OCI-LY1 (cell line): ENCODE data around the gene STARD9.

ENCODE experiments used
- CTCF ChIP-seq: fragments of 200-600 bp; sonication (generic), shearing (Covaris generic); IDR thresholded peaks from 2 replicates; pipeline ENCODE4 v1.5.1; 2017; ENCODE audit warnings: mild to moderate bottlenecking, antibody characterized with exemption, low read length, moderate library complexity, mixed read lengths
- EZH2 ChIP-seq: fragments of 200-600 bp; sonication (generic), shearing (Covaris generic); IDR thresholded peaks from 2 replicates; pipeline ENCODE4 v1.8.0; 2017; ENCODE audit warnings: borderline replicate concordance, mixed run types, mild to moderate bottlenecking, antibody characterized with exemption, low read length, moderate library complexity, mixed read lengths

DNA sequence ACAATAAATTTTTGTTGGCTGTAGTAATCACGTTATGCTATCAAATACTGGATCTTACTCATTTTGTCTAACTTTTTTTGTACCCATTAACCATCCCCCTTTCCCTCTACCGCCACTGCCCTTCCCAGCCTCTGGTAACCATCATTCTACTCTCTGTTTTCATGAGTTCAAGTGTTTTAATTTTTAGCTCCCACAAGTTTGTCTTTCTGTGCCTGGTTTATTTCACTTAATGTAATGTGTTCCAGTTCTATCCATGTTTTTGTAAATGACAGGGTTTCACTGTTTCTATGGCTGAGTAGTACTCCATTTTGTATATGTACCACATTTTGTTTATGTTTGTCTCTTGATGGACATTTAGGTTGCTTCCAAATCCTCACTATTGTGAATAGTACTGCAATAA, 52.1 kb downstream of the STARD9 start:
- TF ChIP-seq CTCF = no peak
- TF ChIP-seq EZH2 = no peak
